DMS 273 (cell line): ENCODE measurements around the gene SLCO3A1.

Source experiments
- DNase-seq: peaks from one replicate; lab custom pipeline; 2025; ENCODE audit not compliant: unreplicated experiment; lab: John Stamatoyannopoulos, UW

The SLCO3A1 gene

GRCh38 chr15:91997163-91997562, 143.7 kb downstream of the SLCO3A1 start:
- no peak for DNase-seq

- no peak for DNase-seq
These were observed 147.2 kb downstream of the SLCO3A1 start for GRCh38 chr15:92000709-92001108.

GRCh38 chr15:92001307-92001706, 147.8 kb downstream of the SLCO3A1 start:
- no peak for DNase-seq

GRCh38 chr15:92002666-92003065, 149.2 kb downstream of the SLCO3A1 start:
- no peak for DNase-seq

- no peak for DNase-seq
These were observed 150.1 kb downstream of the SLCO3A1 start for GRCh38 chr15:92003515-92004067.

GRCh38 chr15:92005154-92005553, 151.6 kb downstream of the SLCO3A1 start:
- peak; percentile 3 for DNase-seq

- DNase-seq, result no peak
These were observed 152.9 kb downstream of the SLCO3A1 start for GRCh38 chr15:92006186-92007028.

- DNase-seq, result no peak
These were observed 155.7 kb downstream of the SLCO3A1 start for GRCh38 chr15:92009162-92009561.

- DNase-seq, result no peak
These were observed 158.3 kb downstream of the SLCO3A1 start for GRCh38 chr15:92011611-92012367.

GRCh38 chr15:92012368-92012629, 158.8 kb downstream of the SLCO3A1 start:
- no peak for DNase-seq

- DNase-seq, result no peak
These were observed 159.4 kb downstream of the SLCO3A1 start for GRCh38 chr15:92012881-92013280.

GRCh38 chr15:92014281-92015030, 160.9 kb downstream of the SLCO3A1 start:
- DNase-seq, result no peak

- no peak for DNase-seq
These were observed 164.5 kb downstream of the SLCO3A1 start for GRCh38 chr15:92017882-92018534.

GRCh38 chr15:92018535-92019239, 165.2 kb downstream of the SLCO3A1 start:
- DNase-seq, result peak; percentile 35

- no peak for DNase-seq
These were observed 166.2 kb downstream of the SLCO3A1 start for GRCh38 chr15:92019706-92020105.

GRCh38 chr15:92020207-92020606, 166.7 kb downstream of the SLCO3A1 start:
- no peak for DNase-seq

GRCh38 chr15:92020804-92021203, 167.3 kb downstream of the SLCO3A1 start:
- DNase-seq, result no peak

- DNase-seq, result no peak
These were observed 168.3 kb downstream of the SLCO3A1 start for GRCh38 chr15:92021792-92022191.

GRCh38 chr15:92023965-92024364, 170.5 kb downstream of the SLCO3A1 start:
- no peak for DNase-seq

- DNase-seq, result no peak
These were observed 172.3 kb downstream of the SLCO3A1 start for GRCh38 chr15:92025706-92026270.
